NCI-H2171 (cell line): ENCODE measurements around the gene HEXIM2.

ENCODE experiments used
- DNase-seq: peaks from one replicate; lab custom pipeline; 2025; lab: John Stamatoyannopoulos, UW

Gene HEXIM2

DNA sequence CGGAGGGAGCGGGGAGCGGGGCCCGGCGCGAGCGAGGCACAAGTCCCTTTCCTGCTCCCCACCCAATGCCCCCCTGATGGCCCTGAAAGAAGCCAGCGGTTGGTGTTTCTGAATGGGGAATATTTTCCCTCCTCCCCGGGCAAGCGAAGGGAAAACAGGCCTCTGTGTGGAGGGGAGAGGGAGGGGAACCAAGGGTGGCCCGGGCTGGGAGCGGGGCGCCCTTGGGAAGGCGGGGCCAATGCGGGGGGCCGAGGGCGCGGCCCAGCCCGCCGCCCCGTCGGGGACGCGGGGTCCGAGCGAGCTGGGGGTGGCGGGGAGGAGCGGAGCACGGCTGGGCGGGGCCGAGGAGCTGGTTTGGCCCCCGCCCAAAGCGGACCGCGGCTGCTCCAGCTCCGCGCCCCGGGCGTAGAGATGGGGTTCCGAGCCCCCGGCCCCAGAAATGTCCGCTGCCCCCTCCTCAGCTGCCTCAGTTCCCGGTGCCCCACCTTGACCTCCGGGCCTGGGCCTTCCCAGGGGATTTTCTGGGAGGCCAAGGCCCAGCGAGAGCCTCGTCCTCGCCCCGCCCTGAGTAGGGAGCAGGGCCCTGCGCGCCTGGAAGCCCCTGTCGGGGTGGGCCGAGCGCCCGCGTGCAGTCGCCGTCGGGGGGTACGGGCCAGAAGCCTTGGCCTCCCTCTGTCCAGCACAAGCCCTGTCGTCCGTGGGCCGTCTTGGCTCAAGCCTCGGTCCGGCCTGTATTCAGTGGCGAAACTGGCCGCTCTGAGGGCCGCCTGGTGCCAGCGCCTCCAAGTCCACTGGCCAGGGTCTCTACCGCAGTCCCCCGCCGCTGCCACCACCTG, 17.3 kb upstream of the HEXIM2 start:
- DNase-seq, result no peak

- DNase-seq, result no peak
Measured at GRCh38 chr17:45145035-45145389, 16.7 kb upstream of the HEXIM2 start.

GRCh38 chr17:45146166-45146565, 15.5 kb upstream of the HEXIM2 start:
- DNase-seq, result no peak

- no peak for DNase-seq
Measured at GRCh38 chr17:45146592-45146889, 15.1 kb upstream of the HEXIM2 start.

GRCh38 chr17:45146890-45147580, 14.6 kb upstream of the HEXIM2 start:
- peak; percentile 91 for DNase-seq

- DNase-seq, result peak; percentile 93
Measured at GRCh38 chr17:45147581-45148182, 14.0 kb upstream of the HEXIM2 start.

- peak; percentile 99 for DNase-seq
Measured at GRCh38 chr17:45148183-45149036, 13.3 kb upstream of the HEXIM2 start, which contains the start of gene HEXIM1. Gene HEXIM1 (plus strand): TSS chr17:45148475. CDS start chr17:45149191, 716 bp downstream.

- DNase-seq, result peak; percentile 60
Measured at GRCh38 chr17:45149037-45149668, 12.5 kb upstream of the HEXIM2 start.

GRCh38 chr17:45149669-45150664, 11.7 kb upstream of the HEXIM2 start:
- DNase-seq, result peak; percentile 21

GRCh38 chr17:45150911-45151809, 10.5 kb upstream of the HEXIM2 start:
- no peak for DNase-seq

DNA sequence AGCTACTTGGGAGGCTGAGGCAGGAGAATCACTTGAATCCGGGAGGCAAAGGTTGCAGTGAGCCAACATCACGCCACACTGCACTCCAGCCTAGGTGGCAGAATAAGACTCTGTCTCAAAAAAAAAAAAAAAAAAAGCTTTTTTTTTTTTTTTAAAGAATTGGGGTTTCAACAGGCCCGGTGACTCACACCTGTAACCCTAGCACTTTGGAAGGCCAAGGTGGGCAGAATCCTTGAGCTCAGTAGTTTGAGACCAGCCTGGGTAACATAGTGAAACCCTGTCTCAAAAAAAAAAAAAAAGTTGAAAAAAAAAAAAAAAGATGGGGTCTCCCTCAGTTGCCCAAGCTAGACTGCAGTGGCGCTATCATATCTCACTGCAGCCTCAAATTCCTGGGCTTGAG, 6.6 kb upstream of the HEXIM2 start:
- no peak for DNase-seq

DNA sequence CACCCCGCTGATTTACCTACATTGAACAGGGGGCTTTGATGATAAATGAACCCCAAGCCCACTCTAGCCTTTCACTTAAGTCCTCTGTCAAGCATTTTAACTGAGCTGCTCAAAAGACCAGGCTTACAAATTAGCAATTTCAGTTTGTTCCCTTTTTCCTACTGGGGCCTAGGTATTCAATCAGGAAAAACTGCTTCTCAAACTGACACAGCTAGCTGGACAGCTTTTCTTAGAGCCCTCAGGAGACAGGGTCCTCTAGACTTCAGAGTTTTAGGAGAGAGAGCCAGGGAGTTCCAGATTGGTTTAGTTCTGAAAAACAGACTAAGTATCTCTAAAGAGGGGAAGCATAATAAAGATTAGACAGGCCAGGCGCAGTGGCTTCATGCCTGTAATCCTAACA, 6.2 kb upstream of the HEXIM2 start:
- no peak for DNase-seq

DNA sequence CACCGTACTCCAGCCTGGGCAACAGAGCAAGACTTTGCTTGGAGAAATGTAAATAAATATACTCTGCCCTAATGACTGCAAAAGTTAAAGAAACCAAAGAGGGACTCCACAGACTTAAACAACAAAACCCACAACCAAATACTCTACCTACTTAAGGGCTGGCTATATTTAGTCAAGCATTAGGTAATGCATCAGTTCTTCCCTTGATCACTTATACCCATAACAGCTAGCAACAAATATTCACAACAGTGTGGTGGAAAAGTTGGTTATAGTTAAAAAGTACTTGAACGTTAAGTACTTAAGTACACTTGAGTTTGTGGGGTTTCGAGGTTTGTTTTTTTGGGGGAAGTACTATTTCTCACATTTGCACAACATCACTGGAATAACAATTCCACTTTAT, 5.4 kb upstream of the HEXIM2 start:
- no peak for DNase-seq

GRCh38 chr17:45160447-45161287, 1.0 kb upstream of the HEXIM2 start:
- peak; percentile 67 for DNase-seq

- no peak for DNase-seq
Measured at GRCh38 chr17:45162025-45162687, 481 bp downstream of the HEXIM2 start.

DNA sequence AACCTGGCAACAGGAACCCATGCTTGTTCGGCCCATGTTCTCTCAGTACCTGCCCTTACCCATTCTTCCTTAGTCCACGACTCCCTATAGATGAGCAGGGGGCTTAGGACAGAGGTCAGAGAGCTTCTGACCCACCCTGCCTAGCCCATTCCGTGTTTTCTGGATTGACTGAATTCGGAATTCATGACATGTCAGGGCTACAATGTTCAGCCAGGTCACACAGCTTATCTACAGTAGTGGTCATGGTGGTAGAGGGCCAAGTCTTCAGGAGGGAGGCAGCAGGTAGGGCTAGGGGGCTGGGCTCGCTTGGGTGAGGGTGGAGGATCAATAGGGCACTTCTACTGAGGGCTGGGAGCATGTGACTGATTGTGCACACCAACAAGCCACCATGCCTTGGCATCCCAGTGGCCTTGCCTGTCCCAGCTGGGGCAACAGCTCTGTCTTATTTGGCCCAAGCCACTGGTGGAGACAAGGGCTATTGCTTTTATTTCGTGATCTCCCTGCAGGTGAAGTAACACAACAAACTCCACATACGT, 3.1 kb downstream of the HEXIM2 start:
- DNase-seq, result no peak

DNA sequence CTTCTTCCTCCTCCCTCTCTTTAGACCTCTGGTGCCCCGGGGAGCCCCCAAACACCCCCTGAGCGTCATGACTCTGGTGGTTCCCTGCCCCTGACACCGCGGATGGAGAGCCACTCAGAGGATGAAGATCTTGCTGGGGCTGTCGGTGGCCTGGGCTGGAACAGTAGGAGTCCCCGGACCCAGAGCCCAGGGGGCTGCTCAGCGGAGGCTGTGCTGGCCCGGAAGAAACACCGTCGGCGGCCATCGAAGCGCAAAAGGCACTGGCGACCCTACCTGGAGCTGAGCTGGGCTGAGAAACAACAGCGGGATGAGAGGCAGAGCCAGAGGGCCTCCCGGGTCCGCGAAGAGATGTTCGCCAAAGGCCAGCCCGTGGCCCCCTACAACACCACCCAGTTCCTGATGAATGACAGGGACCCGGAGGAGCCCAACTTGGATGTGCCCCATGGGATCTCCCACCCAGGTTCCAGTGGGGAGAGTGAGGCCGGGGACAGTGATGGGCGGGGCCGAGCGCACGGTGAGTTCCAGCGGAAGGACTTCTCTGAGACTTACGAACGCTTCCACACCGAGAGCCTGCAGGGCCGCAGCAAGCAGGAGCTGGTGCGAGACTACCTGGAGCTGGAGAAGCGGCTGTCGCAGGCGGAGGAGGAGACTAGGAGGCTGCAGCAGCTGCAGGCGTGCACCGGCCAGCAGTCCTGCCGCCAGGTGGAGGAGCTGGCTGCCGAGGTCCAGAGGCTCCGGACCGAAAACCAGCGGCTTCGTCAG, 7.5 kb downstream of the HEXIM2 start:
- no peak for DNase-seq
